ENCODE data around the gene ANKRD65. TPM values are rescaled to one million over a fixed set of nuclear protein-coding genes. Genes with fewer than 3 reads are reported as not detected.
"Not testable (repeated sequence)": the region's sequence is repeated elsewhere in the genome, so short reads cannot be mapped to it uniquely, and the experiment has no call there.

Gene ANKRD65
- total RNA-seq, 1 donor from 2014 or later, result 0.26 TPM

DNA sequence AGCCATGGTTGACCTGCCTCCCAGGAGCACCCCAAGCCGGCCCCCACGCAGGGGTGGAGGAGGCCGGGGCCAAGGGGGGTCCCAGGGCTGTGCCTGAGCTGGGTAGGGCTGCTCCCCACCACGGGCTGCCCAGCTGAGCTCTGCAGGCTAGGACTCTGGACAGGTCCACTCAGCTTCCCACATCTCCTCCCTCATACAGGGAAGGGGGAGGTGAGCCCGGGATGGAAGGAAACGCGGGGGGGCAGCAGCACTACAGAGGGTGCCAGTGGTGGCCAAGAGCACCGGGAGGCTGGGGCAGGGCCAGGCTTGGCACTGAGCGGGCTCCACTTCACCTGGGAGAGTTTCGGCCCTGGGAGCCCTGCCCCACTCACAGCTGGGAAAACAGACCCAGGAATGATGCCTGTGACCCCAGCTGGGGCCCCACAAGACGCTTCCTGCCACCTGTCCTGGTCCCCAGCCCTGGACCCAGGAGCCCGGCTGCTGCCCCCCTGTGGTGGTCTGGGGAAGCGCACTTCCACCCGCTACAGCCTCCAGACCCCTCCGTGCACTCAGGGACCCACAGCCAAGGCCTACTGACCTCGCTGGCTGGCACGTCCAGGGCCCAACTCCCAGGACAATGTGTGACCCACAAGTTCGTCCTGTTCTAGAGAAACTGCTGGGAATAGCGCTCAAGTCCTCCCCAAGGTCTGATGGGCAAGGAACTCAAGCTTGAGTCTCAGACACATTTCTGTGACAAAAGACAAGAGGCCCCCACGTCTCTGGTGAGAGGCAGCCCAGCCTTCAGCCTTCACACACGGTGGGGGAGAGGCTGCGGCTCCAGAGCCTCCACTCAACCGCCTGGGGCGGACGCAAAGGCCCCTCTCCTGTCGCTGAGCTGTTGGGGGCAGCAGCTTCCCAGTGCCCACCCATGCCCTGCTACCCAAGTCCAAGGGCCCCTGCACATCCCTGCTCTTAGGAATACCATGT lies 49.0 kb downstream of the ANKRD65 start:
- peak; percentile 18 to 58 for DNase-seq (ENCODE audit: low read depth in 2 of 2)

DNA sequence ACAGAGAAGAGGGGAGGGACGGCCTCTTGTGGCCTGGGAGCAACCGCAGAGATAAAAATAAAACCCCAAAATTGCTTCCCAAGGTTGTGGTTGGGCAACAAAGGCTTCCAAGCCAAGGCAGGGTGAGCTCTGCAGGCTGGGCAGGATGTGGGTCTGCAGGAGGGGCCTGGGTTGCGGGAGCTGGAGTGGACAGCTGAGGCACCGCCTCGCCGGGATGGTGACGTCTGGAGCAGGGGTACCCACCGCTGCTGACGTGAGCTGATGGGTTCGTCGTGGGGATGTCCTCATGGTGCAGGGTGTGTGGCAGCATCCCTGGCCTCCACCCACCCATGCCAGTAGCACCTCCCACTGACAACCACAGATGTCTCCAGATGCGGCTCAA lies 49.7 kb downstream of the ANKRD65 start:
- DNase-seq (ENCODE audit: low read depth in 2 of 2), result no peak

DNA sequence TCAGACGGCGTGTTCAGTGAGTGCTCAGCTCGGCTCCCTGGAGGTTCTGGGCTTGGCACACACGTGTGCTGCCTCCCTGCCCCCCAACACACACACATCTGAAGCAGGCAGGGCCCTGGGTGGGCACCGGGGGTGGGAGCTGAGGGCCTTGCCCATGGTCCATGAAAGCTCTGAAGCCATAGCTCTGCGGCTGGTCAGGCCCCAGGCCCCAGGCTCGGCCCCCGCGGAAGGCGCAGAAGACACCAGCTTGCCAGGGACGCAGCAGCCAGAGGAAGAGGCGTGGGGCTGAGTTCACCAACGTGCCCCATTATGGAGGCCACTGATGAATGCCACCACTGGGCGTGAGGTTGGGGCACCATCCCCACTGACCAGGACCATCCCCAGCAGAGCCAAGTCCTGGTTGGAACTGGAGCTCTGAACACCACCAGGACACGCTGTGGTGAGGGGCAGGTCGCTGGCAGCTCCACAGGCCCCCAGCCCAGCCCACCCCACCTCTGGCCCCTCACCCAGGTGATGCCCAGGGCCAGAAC lies 50.2 kb downstream of the ANKRD65 start:
- DNase-seq (ENCODE audit: low read depth in 2 of 2), result no peak

DNA sequence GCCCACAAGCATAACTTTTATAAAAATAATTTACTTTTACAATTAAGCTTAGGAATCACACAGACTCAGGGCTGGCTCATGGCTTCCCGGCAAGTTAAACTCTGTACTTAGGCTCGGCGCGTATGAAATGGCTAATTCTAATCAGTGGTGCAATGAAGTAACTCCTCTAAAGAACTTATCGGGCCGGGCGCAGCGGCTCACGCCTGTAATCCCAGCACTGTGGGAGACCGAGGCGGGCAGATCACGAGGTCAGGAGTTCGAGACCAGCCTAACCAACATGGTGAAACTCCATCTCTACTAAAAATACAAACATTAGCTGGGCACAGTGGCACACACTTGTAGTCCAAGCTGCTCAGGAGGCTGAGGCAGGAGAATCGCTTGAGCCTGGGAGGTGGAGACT lies 51.0 kb downstream of the ANKRD65 start:
- DNase-seq (ENCODE audit: low read depth in 2 of 2), result not testable (repeated sequence)

Other genes with a start within 250 kb of the ANKRD65 start
- not detected in 2 replicates for gene TTLL10, start 247.4 kb downstream of the ANKRD65 start, total RNA-seq
- gene TNFRSF18, start 214.7 kb downstream of the ANKRD65 start, total RNA-seq, result 0.26 and 0.51 TPM in 2 replicates
- gene TNFRSF4, start 207.1 kb downstream of the ANKRD65 start, total RNA-seq, result 1.5 and 3.7 TPM in 2 replicates
- 70.0 and 104 TPM in 2 replicates for gene SDF4, start 189.3 kb downstream of the ANKRD65 start, total RNA-seq
- 16.8 and 32.7 TPM in 2 replicates for gene B3GALT6, start 189.0 kb downstream of the ANKRD65 start, total RNA-seq
- 0.25 and 0.51 TPM in 2 replicates for gene C1QTNF12, start 174.6 kb downstream of the ANKRD65 start, total RNA-seq
- 30.0 and 42.0 TPM in 2 replicates for gene UBE2J2, start 147.4 kb downstream of the ANKRD65 start, total RNA-seq
- gene SCNN1D, start 140.8 kb downstream of the ANKRD65 start, total RNA-seq, result 0.13 and 0.38 TPM in 2 replicates
- gene ACAP3, start 113.3 kb downstream of the ANKRD65 start, total RNA-seq, result 11.8 and 19.5 TPM in 2 replicates
- 9.8 and 13.5 TPM in 2 replicates for gene PUSL1, start 112.7 kb downstream of the ANKRD65 start, total RNA-seq
- 49.6 and 71.7 TPM in 2 replicates for gene INTS11, start 96.6 kb downstream of the ANKRD65 start, total RNA-seq
- gene CPTP, start 96.5 kb downstream of the ANKRD65 start, total RNA-seq, result 10.8 and 22.3 TPM in 2 replicates
- gene TAS1R3, start 90.0 kb downstream of the ANKRD65 start, total RNA-seq, result under 0.01 and 0.25 TPM in 2 replicates
- 32.6 and 37.2 TPM in 2 replicates for gene DVL1, start 71.9 kb downstream of the ANKRD65 start, total RNA-seq
- gene MXRA8, start 62.7 kb downstream of the ANKRD65 start, total RNA-seq, result 0.25 TPM in 1 of 2 replicates, not detected in the other
- 75.2 and 83.3 TPM in 2 replicates for gene AURKAIP1, start 46.1 kb downstream of the ANKRD65 start, total RNA-seq
- gene CCNL2, start 21.9 kb downstream of the ANKRD65 start, total RNA-seq, result 44.2 and 73.3 TPM in 2 replicates
- gene MRPL20, start 14.0 kb downstream of the ANKRD65 start, total RNA-seq, result 88.1 and 95.9 TPM in 2 replicates
- gene VWA1, start 14.4 kb upstream of the ANKRD65 start, total RNA-seq, result 6.9 and 7.7 TPM in 2 replicates
- 0.39 and 0.89 TPM in 2 replicates for gene ATAD3C, start 28.4 kb upstream of the ANKRD65 start, total RNA-seq
- gene ATAD3B, start 50.5 kb upstream of the ANKRD65 start, total RNA-seq, result 13.3 and 16.6 TPM in 2 replicates
- gene ATAD3A, start 90.9 kb upstream of the ANKRD65 start, total RNA-seq, result 25.0 and 27.4 TPM in 2 replicates
- 1.0 and 1.4 TPM in 2 replicates for gene TMEM240, start 119.3 kb upstream of the ANKRD65 start, total RNA-seq
- gene SSU72, start 153.6 kb upstream of the ANKRD65 start, total RNA-seq, result 48.9 and 65.9 TPM in 2 replicates
- gene FNDC10, start 178.9 kb upstream of the ANKRD65 start, total RNA-seq, result 0.39 and 1.3 TPM in 2 replicates
- gene MIB2, start 194.2 kb upstream of the ANKRD65 start, total RNA-seq, result 21.4 and 40.1 TPM in 2 replicates
- 0.25 TPM in 1 of 2 replicates, not detected in the other for gene MMP23B, start 210.9 kb upstream of the ANKRD65 start, total RNA-seq
- gene CDK11B, start 237.7 kb upstream of the ANKRD65 start, total RNA-seq, result 5.6 and 7.5 TPM in 2 replicates